Brain microvascular endothelial cell (primary cell): Measurements from ENCODE around the gene SLCO4A1.

Source experiments
- DNase-seq: peaks from one replicate; pipeline ENCODE4 v3.0.0-alpha.2; 2020
- H3K27ac ChIP-seq: fragments of 250-450 bp; sonication (Bioruptor Pico); 2 replicates; pipeline ENCODE4 v1.5.1; 2020; ENCODE audit warnings: mild to moderate bottlenecking, moderate library complexity
- H3K27me3 ChIP-seq: fragments of 250-450 bp; sonication (Bioruptor Pico); replicated peaks from 2 replicates; pipeline ENCODE4 v1.5.1; 2020; ENCODE audit warnings: mild to moderate bottlenecking
- H3K36me3 ChIP-seq: fragments of 250-450 bp; sonication (Bioruptor Pico); replicated peaks from 2 replicates; pipeline ENCODE4 v1.5.1; 2020; ENCODE audit warnings: mild to moderate bottlenecking
- H3K4me3 ChIP-seq: 2 replicates; pipeline ENCODE4 v1.5.1; 2011; ENCODE audit warnings: low read depth, mild to moderate bottlenecking, control low read depth, low read length, moderate library complexity
- CTCF ChIP-seq: IDR thresholded peaks from 2 replicates; pipeline ENCODE4 v1.5.1; 2011; ENCODE audit warnings: low read depth, mild to moderate bottlenecking, moderate library complexity, low read length, control low read depth, inconsistent platforms; ENCODE audit errors: missing control alignments
- in situ Hi-C: cut with HindIII; loops from 2 replicates; pipeline ENCODE4 v1.10.0; 2017; ENCODE audit warnings: low sequenced_read_pairs, low pct_ligation_motif_present

The SLCO4A1 gene

GRCh38 chr20:62705627-62706026, 63.3 kb downstream of the SLCO4A1 start:
- no peak overlapping the region for H3K27ac ChIP-seq
- H3K27me3 ChIP-seq = peaks cover 28% of the 10 kb centered on the region
- no peak for DNase-seq
- H3K36me3 ChIP-seq = no peaks in the 10 kb centered on the region
- H3K4me3 ChIP-seq = no peak overlapping the region
- in situ Hi-C loops = no loop called here
- no peak for TF ChIP-seq CTCF

GRCh38 chr20:62706344-62706743, 64.0 kb downstream of the SLCO4A1 start:
- in situ Hi-C loops = no loop called here
- H3K27ac ChIP-seq = no peak overlapping the region
- no peak for DNase-seq
- no peaks in the 10 kb centered on the region for H3K36me3 ChIP-seq
- H3K27me3 ChIP-seq = peaks cover 31% of the 10 kb centered on the region
- no peak overlapping the region for H3K4me3 ChIP-seq
- TF ChIP-seq CTCF = no peak

GRCh38 chr20:62706857-62707256, 64.6 kb downstream of the SLCO4A1 start:
- TF ChIP-seq CTCF = no peak
- in situ Hi-C loops = no loop called here
- DNase-seq = no peak
- H3K27me3 ChIP-seq = peaks cover 31% of the 10 kb centered on the region
- H3K27ac ChIP-seq = no peak overlapping the region
- H3K4me3 ChIP-seq = no peak overlapping the region
- no peaks in the 10 kb centered on the region for H3K36me3 ChIP-seq

- H3K27me3 ChIP-seq = peaks cover 31% of the 10 kb centered on the region
- in situ Hi-C loops = no loop called here
- H3K36me3 ChIP-seq = no peaks in the 10 kb centered on the region
- DNase-seq = no peak
- no peak overlapping the region for H3K4me3 ChIP-seq
- no peak overlapping the region for H3K27ac ChIP-seq
- TF ChIP-seq CTCF = no peak
Observed at GRCh38 chr20:62707276-62707920, 65.1 kb downstream of the SLCO4A1 start.

GRCh38 chr20:62707921-62708521, 65.7 kb downstream of the SLCO4A1 start:
- no peaks in the 10 kb centered on the region for H3K36me3 ChIP-seq
- in situ Hi-C loops = no loop called here
- no peak overlapping the region for H3K4me3 ChIP-seq
- peaks cover 31% of the 10 kb centered on the region for H3K27me3 ChIP-seq
- peak; percentile 54 for TF ChIP-seq CTCF
- no peak overlapping the region for H3K27ac ChIP-seq
- DNase-seq = no peak
